Panc1 (cell line): ENCODE data around the gene TAMALIN.

Source experiments
- POLR2AphosphoS5 ChIP-seq: IDR thresholded peaks from 2 replicates; pipeline ENCODE4 v1.6.1; 2012; ENCODE audit warnings: mild to moderate bottlenecking, low read depth, low read length, moderate library complexity
- SIN3A ChIP-seq: IDR thresholded peaks from 2 replicates; pipeline ENCODE4 v1.6.1; 2012; ENCODE audit warnings: low read depth, mild to moderate bottlenecking, low read length, moderate library complexity, borderline replicate concordance; ENCODE audit not compliant: insufficient read depth
- TF ChIP-seq, protein P1 (sequence below): fragments of 450-650 bp; IDR thresholded peaks from 2 replicates; pipeline ENCODE4 v1.5.1; 2017; ENCODE audit warnings: mild to moderate bottlenecking

- TF ChIP-seq, protein P1, sequence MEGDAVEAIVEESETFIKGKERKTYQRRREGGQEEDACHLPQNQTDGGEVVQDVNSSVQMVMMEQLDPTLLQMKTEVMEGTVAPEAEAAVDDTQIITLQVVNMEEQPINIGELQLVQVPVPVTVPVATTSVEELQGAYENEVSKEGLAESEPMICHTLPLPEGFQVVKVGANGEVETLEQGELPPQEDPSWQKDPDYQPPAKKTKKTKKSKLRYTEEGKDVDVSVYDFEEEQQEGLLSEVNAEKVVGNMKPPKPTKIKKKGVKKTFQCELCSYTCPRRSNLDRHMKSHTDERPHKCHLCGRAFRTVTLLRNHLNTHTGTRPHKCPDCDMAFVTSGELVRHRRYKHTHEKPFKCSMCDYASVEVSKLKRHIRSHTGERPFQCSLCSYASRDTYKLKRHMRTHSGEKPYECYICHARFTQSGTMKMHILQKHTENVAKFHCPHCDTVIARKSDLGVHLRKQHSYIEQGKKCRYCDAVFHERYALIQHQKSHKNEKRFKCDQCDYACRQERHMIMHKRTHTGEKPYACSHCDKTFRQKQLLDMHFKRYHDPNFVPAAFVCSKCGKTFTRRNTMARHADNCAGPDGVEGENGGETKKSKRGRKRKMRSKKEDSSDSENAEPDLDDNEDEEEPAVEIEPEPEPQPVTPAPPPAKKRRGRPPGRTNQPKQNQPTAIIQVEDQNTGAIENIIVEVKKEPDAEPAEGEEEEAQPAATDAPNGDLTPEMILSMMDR: no peak
- TF ChIP-seq POLR2AphosphoS5 (no peak), SIN3A (no peak)
Observed at GRCh38 chr12:52054231-52054832, 47.6 kb downstream of the TAMALIN start.
